Measurements from ENCODE around the gene COPZ2. TPM values are rescaled to one million over a fixed set of nuclear protein-coding genes. Genes with fewer than 3 reads are reported as not detected.
"Not testable (repeated sequence)": the region's sequence is repeated elsewhere in the genome, so short reads cannot be mapped to it uniquely, and the experiment has no call there.

COPZ2 gene, protein sequence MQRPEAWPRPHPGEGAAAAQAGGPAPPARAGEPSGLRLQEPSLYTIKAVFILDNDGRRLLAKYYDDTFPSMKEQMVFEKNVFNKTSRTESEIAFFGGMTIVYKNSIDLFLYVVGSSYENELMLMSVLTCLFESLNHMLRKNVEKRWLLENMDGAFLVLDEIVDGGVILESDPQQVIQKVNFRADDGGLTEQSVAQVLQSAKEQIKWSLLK
- total RNA-seq = 10 to 100 TPM in 4 of 6 donors, 1 to 10 TPM in 2; 5.2 to 33.5 (median 17.7) TPM

DNA sequence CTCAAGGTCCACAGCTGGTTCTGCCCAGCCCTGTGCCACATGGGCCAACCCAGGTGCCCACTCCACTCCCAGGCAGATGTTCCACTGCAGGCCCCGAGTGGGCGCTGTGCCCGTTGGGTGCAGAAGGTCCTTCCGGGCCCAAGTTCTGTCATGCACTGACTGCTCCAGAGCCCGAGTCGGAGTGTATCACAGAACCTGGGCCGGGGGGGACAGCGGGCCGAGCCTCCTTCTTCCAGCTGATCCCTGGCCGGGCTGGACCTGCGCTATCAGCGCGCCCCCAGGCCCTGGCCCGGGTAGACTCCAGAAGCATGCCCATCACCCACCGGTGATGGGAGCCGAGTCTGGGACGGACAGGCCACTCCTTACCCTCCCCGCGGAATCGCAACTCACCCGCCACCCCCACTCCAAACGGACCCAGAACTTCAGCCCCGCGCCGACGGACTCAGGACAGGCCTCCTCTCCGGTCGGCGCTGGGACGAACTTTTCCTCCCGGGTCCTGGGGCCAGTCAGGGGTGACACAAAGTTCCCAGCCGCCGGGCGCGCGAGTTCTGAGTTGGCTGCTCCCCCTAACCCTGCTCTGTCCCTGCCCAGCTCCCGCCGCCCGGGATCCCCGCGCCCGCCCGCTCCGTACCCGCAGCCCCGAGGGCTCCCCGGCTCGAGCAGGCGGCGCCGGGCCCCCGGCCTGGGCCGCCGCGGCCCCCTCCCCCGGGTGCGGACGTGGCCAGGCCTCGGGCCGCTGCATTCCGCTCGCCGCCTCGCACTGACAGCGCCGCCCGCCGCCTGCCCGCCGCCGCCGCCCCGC lies at the start of gene COPZ2:
Gene COPZ2, minus strand, starts transcription at position 762 of the 802 bp plus-strand sequence. Its CDS starts 20 bp downstream, at position 742.
- no peaks in the 10 kb centered on the region for H3K9me3 ChIP-seq
- H3K36me3 ChIP-seq = peaks cover 0 to 3% (median 0%) of the 10 kb centered on the region in 4 donors
- H3K27me3 ChIP-seq = peaks cover 0 to 3% (median 0%) of the 10 kb centered on the region in 4 donors
- peak; percentile 74 to 91 for DNase-seq
- H3K4me1 ChIP-seq = peaks cover 3 to 12% (median 8%) of the 10 kb centered on the region in 4 donors
- peak within 1 kb of the TSS in 3 of 4 donors; percentile 40 to 84 (median 54) for H3K27ac ChIP-seq
- 0% methylated on average over 31 of the region's 73 CpGs; no CpG with 5 or more reads in 1 of the 2 donors for WGBS, 2 donors
- TF ChIP-seq POLR2AphosphoS5 (IDR thresholded peaks at IDR 0.05) (peak in 1 of 2 donors; percentile 30), EP300 (IDR thresholded peaks at IDR 0.05) (no peak), POLR2A (IDR thresholded peaks at IDR 0.05) (no peak)
- TF ChIP-seq, protein P1, sequence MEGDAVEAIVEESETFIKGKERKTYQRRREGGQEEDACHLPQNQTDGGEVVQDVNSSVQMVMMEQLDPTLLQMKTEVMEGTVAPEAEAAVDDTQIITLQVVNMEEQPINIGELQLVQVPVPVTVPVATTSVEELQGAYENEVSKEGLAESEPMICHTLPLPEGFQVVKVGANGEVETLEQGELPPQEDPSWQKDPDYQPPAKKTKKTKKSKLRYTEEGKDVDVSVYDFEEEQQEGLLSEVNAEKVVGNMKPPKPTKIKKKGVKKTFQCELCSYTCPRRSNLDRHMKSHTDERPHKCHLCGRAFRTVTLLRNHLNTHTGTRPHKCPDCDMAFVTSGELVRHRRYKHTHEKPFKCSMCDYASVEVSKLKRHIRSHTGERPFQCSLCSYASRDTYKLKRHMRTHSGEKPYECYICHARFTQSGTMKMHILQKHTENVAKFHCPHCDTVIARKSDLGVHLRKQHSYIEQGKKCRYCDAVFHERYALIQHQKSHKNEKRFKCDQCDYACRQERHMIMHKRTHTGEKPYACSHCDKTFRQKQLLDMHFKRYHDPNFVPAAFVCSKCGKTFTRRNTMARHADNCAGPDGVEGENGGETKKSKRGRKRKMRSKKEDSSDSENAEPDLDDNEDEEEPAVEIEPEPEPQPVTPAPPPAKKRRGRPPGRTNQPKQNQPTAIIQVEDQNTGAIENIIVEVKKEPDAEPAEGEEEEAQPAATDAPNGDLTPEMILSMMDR (IDR thresholded peaks at IDR 0.05) = peak; percentile 59 to 76 (median 70)
- H3K4me3 ChIP-seq = peak within 1 kb of the TSS; percentile 39 to 76 (median 64)
- ATAC-seq (ENCODE audit: low FRiP score in 2 of 2) = peak; percentile 85 to 87

DNA sequence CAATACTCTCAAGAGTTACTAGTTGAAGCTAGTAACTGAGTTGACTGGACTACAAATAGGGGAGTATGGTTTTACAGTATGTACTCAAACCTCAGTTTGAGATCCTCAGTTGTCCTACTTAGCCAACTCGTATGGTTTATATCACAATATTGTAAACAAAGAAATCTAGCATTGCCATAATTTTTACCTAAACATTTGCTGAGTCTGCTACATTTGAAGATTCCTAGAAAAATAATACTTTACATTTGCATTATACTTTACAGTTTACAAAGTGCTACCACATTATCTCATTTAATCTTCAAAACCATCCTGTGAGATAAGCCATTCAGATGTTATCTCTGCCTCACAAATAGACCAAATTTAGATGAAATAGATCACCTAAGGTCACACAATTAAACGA lies 47.3 kb upstream of the COPZ2 start:
- H3K9me3 ChIP-seq = no peaks in the 10 kb centered on the region
- 46 to 48% methylated on average over 2 of the region's 2 CpGs for WGBS, 2 donors
- no peak for DNase-seq
- H3K27ac ChIP-seq = no peak overlapping the region
- TF ChIP-seq, protein P1 (IDR thresholded peaks at IDR 0.05) = no peak
- TF ChIP-seq POLR2A (IDR thresholded peaks at IDR 0.05) = no peak
- no peak for TF ChIP-seq POLR2AphosphoS5 (IDR thresholded peaks at IDR 0.05)
- no peak for TF ChIP-seq EP300 (IDR thresholded peaks at IDR 0.05)
- H3K36me3 ChIP-seq = no peaks in the 10 kb centered on the region
- no peak for ATAC-seq (ENCODE audit: low FRiP score in 2 of 2)
- H3K4me1 ChIP-seq = peaks cover 5 to 12% (median 12%) of the 10 kb centered on the region in 4 donors
- no peak overlapping the region for H3K4me3 ChIP-seq
- no peaks in the 10 kb centered on the region for H3K27me3 ChIP-seq

DNA sequence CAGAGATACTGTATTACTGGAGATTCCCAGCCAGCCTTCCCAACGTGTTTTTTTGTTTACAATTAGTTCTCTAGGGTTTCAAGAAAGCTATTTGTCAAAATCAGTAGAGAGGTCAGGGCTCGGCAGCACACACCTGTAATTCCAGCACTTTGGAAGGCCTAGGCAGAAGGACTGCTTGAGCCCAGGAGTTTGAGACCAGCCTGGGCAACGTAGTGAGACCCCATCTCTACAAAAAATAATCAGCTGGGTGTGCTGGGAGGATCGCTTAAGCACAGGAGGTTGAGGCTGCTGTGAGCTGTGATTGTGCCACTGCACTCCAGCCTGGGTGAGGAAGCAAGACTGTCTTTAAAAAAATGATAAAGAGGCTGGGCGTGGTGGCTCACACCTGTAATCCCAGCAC lies 44.3 kb upstream of the COPZ2 start:
- H3K4me3 ChIP-seq = no peak overlapping the region
- no peak overlapping the region for H3K27ac ChIP-seq
- TF ChIP-seq EP300 (IDR thresholded peaks at IDR 0.05) (no peak), POLR2A (IDR thresholded peaks at IDR 0.05) (no peak), POLR2AphosphoS5 (IDR thresholded peaks at IDR 0.05) (no peak)
- TF ChIP-seq, protein P1 (IDR thresholded peaks at IDR 0.05) = no peak
- H3K4me1 ChIP-seq = peaks cover 5 to 12% (median 12%) of the 10 kb centered on the region in 4 donors
- H3K9me3 ChIP-seq = no peaks in the 10 kb centered on the region
- peaks cover 0 to under 1% (median 0%) of the 10 kb centered on the region in 4 donors for H3K36me3 ChIP-seq
- ATAC-seq (ENCODE audit: low FRiP score in 2 of 2) = no peak
- H3K27me3 ChIP-seq = no peaks in the 10 kb centered on the region
- DNase-seq = no peak
- WGBS, 2 donors = 84% methylated on average over 5 of the region's 5 CpGs

DNA sequence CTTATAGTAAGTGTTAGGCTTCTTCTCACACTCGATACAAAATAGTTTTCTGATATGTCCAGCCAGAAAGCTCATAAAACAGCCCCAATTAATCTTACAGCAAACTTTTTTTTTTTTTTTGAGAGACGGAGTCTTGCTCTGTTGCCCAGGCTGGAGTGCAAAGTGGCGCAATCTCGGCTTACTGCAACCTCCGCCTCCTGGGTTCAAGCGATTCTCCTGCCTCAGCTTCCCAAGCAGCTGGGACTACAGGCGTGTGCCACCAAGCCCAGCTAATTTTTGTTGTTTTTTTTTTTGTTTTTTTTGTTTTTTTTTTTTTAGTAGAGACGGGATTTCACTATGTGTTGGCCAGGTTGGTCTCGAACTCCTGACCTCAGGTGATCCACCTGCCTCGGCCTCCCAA lies 39.6 kb upstream of the COPZ2 start:
- H3K27me3 ChIP-seq; H3K4me1 ChIP-seq; DNase-seq; ATAC-seq (ENCODE audit: low FRiP score in 2 of 2); H3K4me3 ChIP-seq; H3K9me3 ChIP-seq; H3K27ac ChIP-seq: not testable (repeated sequence)
- 95 to 97% methylated on average over 9 to 10 of the region's 10 CpGs for WGBS, 2 donors
- H3K36me3 ChIP-seq = peaks cover 3 to 44% (median 12%) of the 10 kb centered on the region in 4 donors

DNA sequence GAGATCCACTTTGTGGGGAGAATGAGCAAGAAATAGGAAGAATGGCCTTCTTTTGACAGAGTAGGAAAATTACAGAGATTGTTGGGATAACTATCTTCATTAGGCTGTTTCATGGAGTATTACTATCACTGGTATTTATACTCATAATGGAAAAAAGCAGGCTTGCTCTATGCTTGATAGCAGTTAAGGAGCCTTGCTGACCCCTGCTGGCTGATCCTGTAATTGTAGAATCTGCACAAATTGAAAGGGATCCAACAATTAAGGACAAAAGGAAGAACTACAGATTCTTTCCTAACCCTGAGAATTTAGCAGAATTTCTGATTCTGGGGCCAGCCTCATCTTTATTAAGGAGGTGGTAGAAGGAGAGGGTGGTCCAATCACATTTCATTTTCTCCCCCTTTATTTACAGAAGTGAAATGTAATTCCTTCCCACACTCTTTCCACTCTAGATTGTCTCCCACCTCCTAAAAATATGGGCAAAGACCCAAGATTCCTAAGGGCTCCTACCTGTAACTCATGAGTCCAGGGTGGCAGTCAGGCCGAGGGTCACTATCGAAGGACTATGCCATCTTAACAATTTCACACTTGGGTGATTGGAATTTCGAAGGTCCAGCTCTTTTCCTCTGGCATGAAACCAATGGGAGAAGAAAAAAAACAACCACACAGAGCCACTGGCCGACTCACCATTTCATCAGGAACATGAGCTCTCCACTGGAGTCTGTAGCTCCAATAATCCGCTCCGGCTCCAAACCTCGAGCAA lies 36.9 kb upstream of the COPZ2 start:
- peak; percentile 77 to 92 for ATAC-seq (ENCODE audit: low FRiP score in 2 of 2)
- no peak overlapping the region for H3K4me3 ChIP-seq
- H3K27me3 ChIP-seq = no peaks in the 10 kb centered on the region
- TF ChIP-seq POLR2AphosphoS5 (IDR thresholded peaks at IDR 0.05) (no peak), POLR2A (IDR thresholded peaks at IDR 0.05) (no peak), EP300 (IDR thresholded peaks at IDR 0.05) (no peak)
- TF ChIP-seq, protein P1 (IDR thresholded peaks at IDR 0.05) = peak; percentile 67 to 87 (median 82)
- H3K36me3 ChIP-seq = peaks cover 9 to 69% (median 28%) of the 10 kb centered on the region in 4 donors
- H3K4me1 ChIP-seq = no peaks in the 10 kb centered on the region
- 79 to 80% methylated on average over 7 of the region's 7 CpGs for WGBS, 2 donors
- no peaks in the 10 kb centered on the region for H3K9me3 ChIP-seq
- no peak overlapping the region for H3K27ac ChIP-seq
- DNase-seq = peak in 1 of 2 donors; percentile 76

DNA sequence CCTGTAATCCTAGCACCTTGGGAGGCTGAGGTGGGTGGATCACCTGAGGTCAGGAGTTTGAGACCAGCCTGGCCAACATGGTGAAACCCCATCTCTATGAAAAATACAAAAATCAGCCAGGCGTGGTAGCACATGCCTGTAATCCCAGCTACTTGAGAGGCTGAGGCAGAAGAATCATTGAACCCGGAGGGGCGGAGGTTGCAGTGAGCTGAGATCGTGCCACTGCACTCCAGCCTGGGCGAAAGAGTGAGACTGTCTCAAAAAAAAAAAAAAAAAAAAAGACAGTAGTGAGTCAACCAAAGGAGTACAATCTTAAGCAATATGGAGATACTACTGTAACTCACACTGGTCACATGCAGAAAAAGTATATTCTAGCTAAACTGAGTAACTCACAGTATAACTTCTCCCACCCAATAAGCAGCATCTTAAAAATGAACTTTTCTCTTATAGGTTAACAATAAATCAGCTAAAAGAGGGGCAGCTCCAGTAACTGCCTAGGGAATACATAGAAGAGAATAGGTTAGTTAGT lies 36.0 kb upstream of the COPZ2 start:
- peaks cover 9 to 78% (median 34%) of the 10 kb centered on the region in 4 donors for H3K36me3 ChIP-seq
- not testable (repeated sequence) for H3K9me3 ChIP-seq; H3K4me1 ChIP-seq; H3K4me3 ChIP-seq; ATAC-seq (ENCODE audit: low FRiP score in 2 of 2); H3K27me3 ChIP-seq; H3K27ac ChIP-seq; DNase-seq
- 95 to 98% methylated on average over 5 of the region's 5 CpGs for WGBS, 2 donors

DNA sequence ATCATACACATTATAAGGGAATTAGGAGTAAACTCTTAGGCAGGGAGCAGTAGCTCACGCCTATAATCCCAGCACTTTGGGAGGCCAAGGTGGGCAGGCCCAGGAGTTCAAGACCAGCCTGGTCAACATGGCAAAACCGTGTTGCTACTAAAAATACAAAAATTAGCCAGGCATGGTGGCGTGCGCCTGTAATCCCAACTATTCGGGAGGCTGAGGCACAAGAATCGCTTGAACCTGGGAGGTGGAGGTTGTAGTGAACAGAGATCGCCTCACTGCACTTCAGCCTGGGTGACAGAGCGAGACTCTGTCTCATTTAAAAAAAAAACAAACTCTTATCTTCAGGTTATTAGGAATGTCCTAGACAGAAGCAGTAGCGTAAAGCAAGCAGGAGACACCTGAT lies 35.2 kb upstream of the COPZ2 start:
- H3K27me3 ChIP-seq; H3K27ac ChIP-seq; DNase-seq; H3K4me1 ChIP-seq; H3K9me3 ChIP-seq; ATAC-seq (ENCODE audit: low FRiP score in 2 of 2); H3K4me3 ChIP-seq: not testable (repeated sequence)
- 93 to 95% methylated on average over 9 of the region's 9 CpGs for WGBS, 2 donors
- H3K36me3 ChIP-seq = peaks cover 12 to 85% (median 38%) of the 10 kb centered on the region in 4 donors

All from upper lobe of left lung (tissue), 6 donors.